ENCODE data around the gene TLX2. TPM values are rescaled to one million over a fixed set of nuclear protein-coding genes. Genes with fewer than 3 reads are reported as not detected.

The TLX2 gene
- total and polyA plus RNA-seq, 2 of the 13 experiments (the other 11 are each of a cell fraction or from before 2014, with no cell fraction given): 0.05 to 0.20 TPM

- TF ChIP-seq ZC3H4 (CRISPR knock-in tag; IDR thresholded peaks at IDR 0.05; ENCODE audit: borderline replicate concordance): peak; percentile 86; the same call in 1 of the 2 replicates
- TF ChIP-seq, protein P1, sequence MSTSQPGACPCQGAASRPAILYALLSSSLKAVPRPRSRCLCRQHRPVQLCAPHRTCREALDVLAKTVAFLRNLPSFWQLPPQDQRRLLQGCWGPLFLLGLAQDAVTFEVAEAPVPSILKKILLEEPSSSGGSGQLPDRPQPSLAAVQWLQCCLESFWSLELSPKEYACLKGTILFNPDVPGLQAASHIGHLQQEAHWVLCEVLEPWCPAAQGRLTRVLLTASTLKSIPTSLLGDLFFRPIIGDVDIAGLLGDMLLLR (CRISPR knock-in tag; IDR thresholded peaks at IDR 0.05): peak; percentile 85; the same call in 1 of the 2 replicates
- no peak; the same call in 1 of the 2 replicates for TF ChIP-seq ZBTB8A (CRISPR knock-in tag; IDR thresholded peaks at IDR 0.05; ENCODE audit: borderline replicate concordance, low read depth)
- peak; percentile 66 for TF ChIP-seq CBX1 (IDR thresholded peaks at IDR 0.05; ENCODE audit: low read depth)
- TF ChIP-seq SUZ12 (IDR thresholded peaks at IDR 0.05; ENCODE audit: low read depth, low read length): no peak
- 0 out of 2 replicates have a peak, but pooled peaks have one; percentile 17 for TF ChIP-seq ZBTB1 (CRISPR knock-in tag; IDR thresholded peaks at IDR 0.05; ENCODE audit: borderline replicate concordance)
- peak; percentile 97 for TF ChIP-seq RBFOX2 (IDR thresholded peaks at IDR 0.05; ENCODE audit: low read depth, low read length)
- 0 out of 2 replicates have a peak, but pooled peaks have one; percentile 24 for TF ChIP-seq ZSCAN25 (CRISPR knock-in tag; IDR thresholded peaks at IDR 0.05)
- TF ChIP-seq, protein P2, sequence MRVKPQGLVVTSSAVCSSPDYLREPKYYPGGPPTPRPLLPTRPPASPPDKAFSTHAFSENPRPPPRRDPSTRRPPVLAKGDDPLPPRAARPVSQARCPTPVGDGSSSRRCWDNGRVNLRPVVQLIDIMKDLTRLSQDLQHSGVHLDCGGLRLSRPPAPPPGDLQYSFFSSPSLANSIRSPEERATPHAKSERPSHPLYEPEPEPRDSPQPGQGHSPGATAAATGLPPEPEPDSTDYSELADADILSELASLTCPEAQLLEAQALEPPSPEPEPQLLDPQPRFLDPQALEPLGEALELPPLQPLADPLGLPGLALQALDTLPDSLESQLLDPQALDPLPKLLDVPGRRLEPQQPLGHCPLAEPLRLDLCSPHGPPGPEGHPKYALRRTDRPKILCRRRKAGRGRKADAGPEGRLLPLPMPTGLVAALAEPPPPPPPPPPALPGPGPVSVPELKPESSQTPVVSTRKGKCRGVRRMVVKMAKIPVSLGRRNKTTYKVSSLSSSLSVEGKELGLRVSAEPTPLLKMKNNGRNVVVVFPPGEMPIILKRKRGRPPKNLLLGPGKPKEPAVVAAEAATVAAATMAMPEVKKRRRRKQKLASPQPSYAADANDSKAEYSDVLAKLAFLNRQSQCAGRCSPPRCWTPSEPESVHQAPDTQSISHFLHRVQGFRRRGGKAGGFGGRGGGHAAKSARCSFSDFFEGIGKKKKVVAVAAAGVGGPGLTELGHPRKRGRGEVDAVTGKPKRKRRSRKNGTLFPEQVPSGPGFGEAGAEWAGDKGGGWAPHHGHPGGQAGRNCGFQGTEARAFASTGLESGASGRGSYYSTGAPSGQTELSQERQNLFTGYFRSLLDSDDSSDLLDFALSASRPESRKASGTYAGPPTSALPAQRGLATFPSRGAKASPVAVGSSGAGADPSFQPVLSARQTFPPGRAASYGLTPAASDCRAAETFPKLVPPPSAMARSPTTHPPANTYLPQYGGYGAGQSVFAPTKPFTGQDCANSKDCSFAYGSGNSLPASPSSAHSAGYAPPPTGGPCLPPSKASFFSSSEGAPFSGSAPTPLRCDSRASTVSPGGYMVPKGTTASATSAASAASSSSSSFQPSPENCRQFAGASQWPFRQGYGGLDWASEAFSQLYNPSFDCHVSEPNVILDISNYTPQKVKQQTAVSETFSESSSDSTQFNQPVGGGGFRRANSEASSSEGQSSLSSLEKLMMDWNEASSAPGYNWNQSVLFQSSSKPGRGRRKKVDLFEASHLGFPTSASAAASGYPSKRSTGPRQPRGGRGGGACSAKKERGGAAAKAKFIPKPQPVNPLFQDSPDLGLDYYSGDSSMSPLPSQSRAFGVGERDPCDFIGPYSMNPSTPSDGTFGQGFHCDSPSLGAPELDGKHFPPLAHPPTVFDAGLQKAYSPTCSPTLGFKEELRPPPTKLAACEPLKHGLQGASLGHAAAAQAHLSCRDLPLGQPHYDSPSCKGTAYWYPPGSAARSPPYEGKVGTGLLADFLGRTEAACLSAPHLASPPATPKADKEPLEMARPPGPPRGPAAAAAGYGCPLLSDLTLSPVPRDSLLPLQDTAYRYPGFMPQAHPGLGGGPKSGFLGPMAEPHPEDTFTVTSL (CRISPR knock-in tag; IDR thresholded peaks at IDR 0.05; ENCODE audit: borderline replicate concordance): 0 out of 2 replicates have a peak, but pooled peaks have one; percentile 39
- TF ChIP-seq, protein P3, sequence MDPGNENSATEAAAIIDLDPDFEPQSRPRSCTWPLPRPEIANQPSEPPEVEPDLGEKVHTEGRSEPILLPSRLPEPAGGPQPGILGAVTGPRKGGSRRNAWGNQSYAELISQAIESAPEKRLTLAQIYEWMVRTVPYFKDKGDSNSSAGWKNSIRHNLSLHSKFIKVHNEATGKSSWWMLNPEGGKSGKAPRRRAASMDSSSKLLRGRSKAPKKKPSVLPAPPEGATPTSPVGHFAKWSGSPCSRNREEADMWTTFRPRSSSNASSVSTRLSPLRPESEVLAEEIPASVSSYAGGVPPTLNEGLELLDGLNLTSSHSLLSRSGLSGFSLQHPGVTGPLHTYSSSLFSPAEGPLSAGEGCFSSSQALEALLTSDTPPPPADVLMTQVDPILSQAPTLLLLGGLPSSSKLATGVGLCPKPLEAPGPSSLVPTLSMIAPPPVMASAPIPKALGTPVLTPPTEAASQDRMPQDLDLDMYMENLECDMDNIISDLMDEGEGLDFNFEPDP (CRISPR knock-in tag; conservative IDR thresholded peaks at IDR 0.05): no peak
- TF ChIP-seq ZNF629 (CRISPR knock-in tag; conservative IDR thresholded peaks at IDR 0.05): no peak; the same call in 1 of the 2 replicates
- TF ChIP-seq ZNF33A (CRISPR knock-in tag; IDR thresholded peaks at IDR 0.05; ENCODE audit: borderline replicate concordance): no peak
- no peak for TF ChIP-seq GPBP1L1 (CRISPR knock-in tag; IDR thresholded peaks at IDR 0.05)
- TF ChIP-seq NR3C1 (CRISPR knock-in tag; IDR thresholded peaks at IDR 0.05): no peak
- peak; percentile 94 for TF ChIP-seq ZMYM4 (CRISPR knock-in tag; IDR thresholded peaks at IDR 0.05)
- no peak for TF ChIP-seq ZNF10 (CRISPR knock-in tag; IDR thresholded peaks at IDR 0.05; ENCODE audit: borderline replicate concordance, low read depth)
- no peak; the same call in 1 of the 2 replicates for TF ChIP-seq NCOR1 (IDR thresholded peaks at IDR 0.05; ENCODE audit: borderline replicate concordance, low read length)
- TF ChIP-seq NPAS2 (CRISPR knock-in tag; IDR thresholded peaks at IDR 0.05; ENCODE audit: borderline replicate concordance): peak; percentile 89; the same call in 1 of the 2 replicates
- peak; percentile 75 for TF ChIP-seq SOX5 (CRISPR knock-in tag; IDR thresholded peaks at IDR 0.05; ENCODE audit: borderline replicate concordance)
- TF ChIP-seq ZNF256 (CRISPR knock-in tag; conservative IDR thresholded peaks at IDR 0.05): 0 out of 2 replicates have a peak, but pooled peaks have one; percentile 70
Observed at GRCh38 chr2:74507145-74507925, 6.9 kb upstream of the TLX2 start, which contains the start of gene PCGF1 (continued).

Data from HepG2 (cell line).